Endothelial cell (in vitro differentiated cells): ENCODE measurements around the gene GALNT14. TPM values are rescaled to one million over a fixed set of nuclear protein-coding genes. Genes with fewer than 3 reads are reported as not detected.

Experiments used
- DNase-seq: peaks from one replicate; pipeline ENCODE4 v3.0.0; 2021; ENCODE audit warnings: low spot score
- H3K27ac Mint-ChIP-seq: one replicate; pipeline ENCODE4 v1.8.0; 2021; ENCODE audit warnings: mixed read lengths, inconsistent platforms; ENCODE audit not compliant: unreplicated experiment
- H3K27me3 Mint-ChIP-seq: one replicate; pipeline ENCODE4 v1.8.0; 2021; ENCODE audit warnings: mild to moderate bottlenecking, moderate library complexity, mixed read lengths, inconsistent platforms; ENCODE audit not compliant: unreplicated experiment
- H3K36me3 Mint-ChIP-seq: one replicate; pipeline ENCODE4 v1.8.0; 2021; ENCODE audit warnings: mild to moderate bottlenecking, low read depth, mixed read lengths, inconsistent platforms; ENCODE audit not compliant: unreplicated experiment
- H3K4me1 Mint-ChIP-seq: one replicate; pipeline ENCODE4 v1.8.0; 2021; ENCODE audit warnings: mild to moderate bottlenecking, mixed read lengths, inconsistent platforms; ENCODE audit not compliant: unreplicated experiment
- H3K4me3 Mint-ChIP-seq: one replicate; pipeline ENCODE4 v1.8.0; 2021; ENCODE audit warnings: mild to moderate bottlenecking, mixed read lengths, inconsistent platforms; ENCODE audit not compliant: unreplicated experiment
- H3K9me3 Mint-ChIP-seq: one replicate; pipeline ENCODE4 v1.8.0; 2021; ENCODE audit warnings: mixed read lengths, inconsistent platforms; ENCODE audit not compliant: unreplicated experiment
- total RNA-seq: library from RNA; stranded (reverse); fragmentation: NEBNext Ultra II Directional; extraction: Animal tissue kit (Norgen Biotek cat#: 25700); gene quantifications from one replicate; pipeline ENCODE4 v1.2.1, GENCODE V29; 2021; ENCODE audit not compliant: unreplicated experiment
- TF ChIP-seq, protein P1 (sequence below): fragments of 200-600 bp; sonication (generic); IDR thresholded peaks from one replicate; pipeline ENCODE4 v1.5.0; 2021; ENCODE audit warnings: antibody characterized with exemption; ENCODE audit not compliant: unreplicated experiment

GALNT14 gene
- total RNA-seq, 1 donor from 2014 or later: 16.8 TPM

GRCh38 chr2:31032475-31032874 is 105.8 kb downstream of the GALNT14 start:
- H3K27ac Mint-ChIP-seq: no peak overlapping the region
- no peak overlapping the region for H3K4me3 Mint-ChIP-seq
- peaks cover 8% of the 10 kb centered on the region for H3K27me3 Mint-ChIP-seq
- no peak for DNase-seq
- TF ChIP-seq, protein P1, sequence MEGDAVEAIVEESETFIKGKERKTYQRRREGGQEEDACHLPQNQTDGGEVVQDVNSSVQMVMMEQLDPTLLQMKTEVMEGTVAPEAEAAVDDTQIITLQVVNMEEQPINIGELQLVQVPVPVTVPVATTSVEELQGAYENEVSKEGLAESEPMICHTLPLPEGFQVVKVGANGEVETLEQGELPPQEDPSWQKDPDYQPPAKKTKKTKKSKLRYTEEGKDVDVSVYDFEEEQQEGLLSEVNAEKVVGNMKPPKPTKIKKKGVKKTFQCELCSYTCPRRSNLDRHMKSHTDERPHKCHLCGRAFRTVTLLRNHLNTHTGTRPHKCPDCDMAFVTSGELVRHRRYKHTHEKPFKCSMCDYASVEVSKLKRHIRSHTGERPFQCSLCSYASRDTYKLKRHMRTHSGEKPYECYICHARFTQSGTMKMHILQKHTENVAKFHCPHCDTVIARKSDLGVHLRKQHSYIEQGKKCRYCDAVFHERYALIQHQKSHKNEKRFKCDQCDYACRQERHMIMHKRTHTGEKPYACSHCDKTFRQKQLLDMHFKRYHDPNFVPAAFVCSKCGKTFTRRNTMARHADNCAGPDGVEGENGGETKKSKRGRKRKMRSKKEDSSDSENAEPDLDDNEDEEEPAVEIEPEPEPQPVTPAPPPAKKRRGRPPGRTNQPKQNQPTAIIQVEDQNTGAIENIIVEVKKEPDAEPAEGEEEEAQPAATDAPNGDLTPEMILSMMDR: no peak
- peaks cover 4% of the 10 kb centered on the region for H3K36me3 Mint-ChIP-seq
- peaks cover 7% of the 10 kb centered on the region for H3K9me3 Mint-ChIP-seq
- H3K4me1 Mint-ChIP-seq: peaks cover 3% of the 10 kb centered on the region

GRCh38 chr2:31031132-31031706 is 107.0 kb downstream of the GALNT14 start:
- H3K27me3 Mint-ChIP-seq: peaks cover 8% of the 10 kb centered on the region
- H3K4me3 Mint-ChIP-seq: no peak overlapping the region
- no peak overlapping the region for H3K27ac Mint-ChIP-seq
- DNase-seq: no peak
- TF ChIP-seq, protein P1: no peak
- H3K36me3 Mint-ChIP-seq: peaks cover 4% of the 10 kb centered on the region
- H3K9me3 Mint-ChIP-seq: no peaks in the 10 kb centered on the region
- H3K4me1 Mint-ChIP-seq: peaks cover 3% of the 10 kb centered on the region

DNA sequence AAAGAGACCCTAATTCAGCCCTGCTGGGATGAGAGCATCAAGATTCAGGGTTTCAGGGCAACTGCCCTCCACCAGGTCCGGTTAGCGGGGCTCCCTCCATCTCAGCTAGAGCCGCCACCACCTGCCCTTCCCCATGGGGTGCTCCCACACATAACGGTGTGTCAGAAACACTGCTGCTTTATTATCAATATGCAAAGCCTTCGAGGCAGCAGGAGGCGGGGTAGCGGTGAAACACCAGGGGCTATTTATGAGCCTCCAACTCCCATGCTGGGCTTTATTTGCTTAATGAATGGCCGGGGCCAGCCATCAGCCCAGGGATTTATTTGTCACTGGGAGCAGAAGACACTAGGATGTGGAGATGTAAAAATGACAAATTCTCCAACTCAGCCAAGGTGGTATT is 109.8 kb downstream of the GALNT14 start:
- TF ChIP-seq, protein P1: no peak
- no peak overlapping the region for H3K27ac Mint-ChIP-seq
- no peaks in the 10 kb centered on the region for H3K9me3 Mint-ChIP-seq
- H3K4me1 Mint-ChIP-seq: peaks cover 5% of the 10 kb centered on the region
- H3K27me3 Mint-ChIP-seq: peaks cover 5% of the 10 kb centered on the region
- H3K36me3 Mint-ChIP-seq: peaks cover under 1% of the 10 kb centered on the region
- DNase-seq: no peak
- H3K4me3 Mint-ChIP-seq: no peak overlapping the region

- Mint-ChIP-seq H3K27me3 (peaks cover 5% of the 10 kb centered on the region), H3K4me3 (no peak overlapping the region)
Observed at GRCh38 chr2:31027549-31027948, 110.7 kb downstream of the GALNT14 start.

GRCh38 chr2:31023541-31023940 is 114.7 kb downstream of the GALNT14 start:
- H3K36me3 Mint-ChIP-seq: no peaks in the 10 kb centered on the region
- no peak for DNase-seq

More at GRCh38 chr2:31027549-31027948, 110.7 kb downstream of the GALNT14 start:
- no peak for DNase-seq
- no peaks in the 10 kb centered on the region for H3K9me3 Mint-ChIP-seq
- H3K27ac Mint-ChIP-seq: no peak overlapping the region
- peaks cover 11% of the 10 kb centered on the region for H3K4me1 Mint-ChIP-seq
- TF ChIP-seq, protein P1: no peak
- H3K36me3 Mint-ChIP-seq: no peaks in the 10 kb centered on the region

More at GRCh38 chr2:31023541-31023940, 114.7 kb downstream of the GALNT14 start:
- TF ChIP-seq, protein P1: no peak
- Mint-ChIP-seq H3K4me1 (peaks cover 11% of the 10 kb centered on the region), H3K27ac (no peak overlapping the region), H3K9me3 (no peaks in the 10 kb centered on the region), H3K27me3 (peaks cover 5% of the 10 kb centered on the region), H3K4me3 (no peak overlapping the region)
